Measurements from ENCODE around the gene ABCG5.

ABCG5 gene

DNA sequence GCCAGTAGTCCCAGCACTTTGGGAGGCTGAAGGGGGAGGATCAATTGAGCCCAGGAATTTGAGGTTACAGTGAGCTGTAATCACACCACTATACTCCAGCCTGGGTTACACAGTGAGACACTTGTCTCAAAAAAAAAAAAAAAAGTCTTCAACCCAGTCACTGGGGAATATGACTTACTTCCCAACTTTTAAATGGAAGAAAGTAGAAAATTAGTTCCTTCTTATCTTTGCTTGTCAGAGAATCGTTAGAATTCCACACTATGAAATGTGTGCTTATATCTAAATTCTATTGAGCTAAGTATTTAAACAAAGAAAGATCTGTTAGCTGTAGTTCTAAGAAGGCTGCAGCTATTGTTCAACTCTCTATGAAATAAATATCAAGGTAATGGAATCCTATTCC lies 42.4 kb downstream of the ABCG5 start:
- DNase-seq (ENCODE audit: low read depth): no peak
- H3K4me3 ChIP-seq (ENCODE audit: low read depth, low read length): no peak overlapping the region
- TF ChIP-seq MAX (IDR thresholded peaks at IDR 0.05; ENCODE audit: low read depth, low read length) (no peak), MYC (IDR thresholded peaks at IDR 0.05; ENCODE audit: low read depth, low read length) (no peak), CTCF (IDR thresholded peaks at IDR 0.05; ENCODE audit: low read depth, low read length) (no peak), POLR2A (IDR thresholded peaks at IDR 0.05; ENCODE audit: extremely low read depth, insufficient read length) (no peak)

- no peak overlapping the region for H3K4me3 ChIP-seq (ENCODE audit: low read depth, low read length)
- TF ChIP-seq CTCF (IDR thresholded peaks at IDR 0.05; ENCODE audit: low read depth, low read length): no peak
- TF ChIP-seq MAX (IDR thresholded peaks at IDR 0.05; ENCODE audit: low read depth, low read length): no peak
- no peak for TF ChIP-seq MYC (IDR thresholded peaks at IDR 0.05; ENCODE audit: low read depth, low read length)
- TF ChIP-seq POLR2A (IDR thresholded peaks at IDR 0.05; ENCODE audit: extremely low read depth, insufficient read length): no peak
- DNase-seq (ENCODE audit: low read depth): no peak
These were observed 43.7 kb downstream of the ABCG5 start for GRCh38 chr2:43794956-43795355.

- no peak overlapping the region for H3K4me3 ChIP-seq (ENCODE audit: low read depth, low read length)
- TF ChIP-seq MAX (IDR thresholded peaks at IDR 0.05; ENCODE audit: low read depth, low read length) (no peak), CTCF (IDR thresholded peaks at IDR 0.05; ENCODE audit: low read depth, low read length) (no peak), MYC (IDR thresholded peaks at IDR 0.05; ENCODE audit: low read depth, low read length) (no peak), POLR2A (IDR thresholded peaks at IDR 0.05; ENCODE audit: extremely low read depth, insufficient read length) (no peak)
- DNase-seq (ENCODE audit: low read depth): no peak
These were observed 46.0 kb downstream of the ABCG5 start for GRCh38 chr2:43792653-43793052.

- TF ChIP-seq CTCF (IDR thresholded peaks at IDR 0.05; ENCODE audit: low read depth, low read length): no peak
- no peak for TF ChIP-seq MYC (IDR thresholded peaks at IDR 0.05; ENCODE audit: low read depth, low read length)
- no peak for TF ChIP-seq MAX (IDR thresholded peaks at IDR 0.05; ENCODE audit: low read depth, low read length)
- TF ChIP-seq POLR2A (IDR thresholded peaks at IDR 0.05; ENCODE audit: extremely low read depth, insufficient read length): no peak
- no peak for DNase-seq (ENCODE audit: low read depth)
- no peak overlapping the region for H3K4me3 ChIP-seq (ENCODE audit: low read depth, low read length)
These were observed 47.4 kb downstream of the ABCG5 start for GRCh38 chr2:43791035-43791765.

- no peak overlapping the region for H3K4me3 ChIP-seq (ENCODE audit: low read depth, low read length)
- no peak for TF ChIP-seq POLR2A (IDR thresholded peaks at IDR 0.05; ENCODE audit: extremely low read depth, insufficient read length)
- TF ChIP-seq CTCF (IDR thresholded peaks at IDR 0.05; ENCODE audit: low read depth, low read length): no peak
- TF ChIP-seq MYC (IDR thresholded peaks at IDR 0.05; ENCODE audit: low read depth, low read length): no peak
- TF ChIP-seq MAX (IDR thresholded peaks at IDR 0.05; ENCODE audit: low read depth, low read length): no peak
These were observed 48.5 kb downstream of the ABCG5 start for GRCh38 chr2:43790147-43790546.

More at GRCh38 chr2:43790147-43790546, 48.5 kb downstream of the ABCG5 start:
- no peak for DNase-seq (ENCODE audit: low read depth)

Measured in NB4 (cell line).